Measurements from ENCODE around the gene ZDHHC11.
"Not testable (repeated sequence)": the region's sequence is repeated elsewhere in the genome, so short reads cannot be mapped to it uniquely, and the experiment has no call there.

Gene ZDHHC11

DNA sequence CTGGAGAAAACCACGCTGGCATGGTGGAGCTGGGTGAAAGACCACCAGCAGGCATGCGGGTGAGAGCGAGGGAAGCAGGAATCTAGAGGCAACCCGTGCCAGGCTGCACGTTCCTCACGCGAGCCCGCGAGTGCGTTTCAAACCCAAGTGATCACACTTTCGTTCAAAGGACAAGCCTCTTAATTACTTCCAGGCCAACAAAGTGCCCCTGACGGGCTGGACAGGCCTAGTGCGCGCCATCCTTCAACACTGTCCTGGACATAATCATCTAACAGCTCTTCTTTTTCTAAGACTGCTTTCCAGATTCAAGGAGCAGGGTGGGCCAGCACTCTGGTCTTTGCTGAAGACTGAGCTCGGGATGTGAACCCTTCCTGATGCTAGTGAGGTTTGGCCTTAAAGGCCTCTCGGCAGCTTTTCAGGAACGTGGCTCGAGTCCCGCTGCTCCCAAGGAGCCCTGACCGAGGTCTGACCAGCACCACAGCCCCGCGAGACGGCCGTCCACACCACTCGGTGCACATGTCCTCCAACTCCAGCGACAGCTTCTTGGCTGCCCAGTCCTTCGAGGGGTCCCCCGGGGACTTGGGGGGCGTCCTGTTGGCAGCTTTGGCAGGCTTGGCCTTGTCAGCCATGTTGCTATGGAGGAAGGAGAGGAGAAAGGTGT is 81.2 kb downstream of the ZDHHC11 start:
- DNase-seq (ENCODE audit: low read depth); H3K4me3 ChIP-seq (ENCODE audit: low read depth, low read length): not testable (repeated sequence)

DNA sequence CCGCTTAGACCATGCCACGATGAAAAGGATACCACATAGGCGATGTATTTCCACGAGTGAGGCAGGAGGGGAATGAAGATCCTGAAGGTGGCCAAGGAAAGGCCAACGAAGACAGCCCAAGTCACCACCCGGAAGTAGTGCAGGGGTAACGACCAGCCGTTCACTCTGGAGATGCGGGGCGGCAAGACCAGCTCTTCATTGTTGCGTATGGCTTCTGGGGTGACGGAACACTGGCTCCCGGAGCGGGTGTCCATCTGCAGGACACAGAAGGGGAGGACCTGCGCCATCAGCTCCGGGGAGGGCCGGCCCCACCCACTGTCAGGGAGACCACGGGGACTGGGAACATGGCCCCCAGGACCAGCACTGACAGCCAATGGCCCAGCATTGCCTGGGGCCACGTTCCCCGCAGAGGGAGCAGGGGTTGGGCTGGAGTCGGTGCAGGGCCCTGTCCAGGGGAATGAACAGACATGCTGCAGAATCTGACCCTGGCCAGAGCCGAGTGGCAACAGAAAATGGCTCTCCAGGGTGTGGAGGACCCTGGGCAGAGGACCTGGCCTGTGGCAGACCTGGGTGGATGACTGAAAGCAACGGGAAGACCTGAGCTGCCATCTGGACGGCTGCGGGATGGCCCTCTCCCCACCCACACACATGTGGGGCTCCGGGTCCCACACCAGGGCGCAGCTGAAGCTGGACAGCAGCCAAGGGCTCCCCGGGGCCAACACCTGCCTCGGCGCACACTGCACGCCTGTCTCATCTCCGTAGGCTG is 83.9 kb downstream of the ZDHHC11 start:
- DNase-seq (ENCODE audit: low read depth), result no peak
- H3K4me3 ChIP-seq (ENCODE audit: low read depth, low read length), result no peak overlapping the region

DNA sequence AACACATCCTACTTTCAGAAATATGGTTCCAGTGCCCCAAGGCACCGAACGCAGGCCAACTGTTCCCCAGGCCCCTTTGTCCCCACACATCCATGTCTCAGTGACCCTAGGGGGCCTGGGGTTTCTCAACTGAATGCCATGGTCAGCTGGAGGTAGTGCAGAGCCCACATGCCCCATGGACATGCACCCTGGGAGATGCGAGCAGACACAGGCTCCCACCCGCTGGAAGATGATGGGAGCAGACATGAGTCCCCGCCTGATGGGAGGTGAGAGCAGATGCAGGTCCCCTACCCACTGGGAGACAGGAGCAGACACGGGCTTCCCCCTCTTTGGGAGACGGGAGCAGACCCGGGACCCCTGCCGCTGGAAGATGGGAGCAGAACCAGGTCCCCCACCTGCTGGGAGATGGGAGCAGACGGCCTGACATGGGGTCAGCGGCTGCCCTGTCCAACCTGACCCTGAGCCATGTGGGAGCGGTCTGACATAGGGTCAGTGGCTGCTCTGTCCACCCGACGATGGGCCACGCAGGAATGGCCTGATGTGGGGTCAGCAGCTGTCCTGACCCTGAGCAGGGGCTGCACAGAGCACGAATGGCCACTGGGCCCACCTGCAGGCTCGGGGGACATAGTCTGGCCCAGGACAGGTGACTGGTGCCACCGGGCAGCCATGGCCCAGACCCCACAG is 84.7 kb downstream of the ZDHHC11 start:
- TF ChIP-seq, protein P1, sequence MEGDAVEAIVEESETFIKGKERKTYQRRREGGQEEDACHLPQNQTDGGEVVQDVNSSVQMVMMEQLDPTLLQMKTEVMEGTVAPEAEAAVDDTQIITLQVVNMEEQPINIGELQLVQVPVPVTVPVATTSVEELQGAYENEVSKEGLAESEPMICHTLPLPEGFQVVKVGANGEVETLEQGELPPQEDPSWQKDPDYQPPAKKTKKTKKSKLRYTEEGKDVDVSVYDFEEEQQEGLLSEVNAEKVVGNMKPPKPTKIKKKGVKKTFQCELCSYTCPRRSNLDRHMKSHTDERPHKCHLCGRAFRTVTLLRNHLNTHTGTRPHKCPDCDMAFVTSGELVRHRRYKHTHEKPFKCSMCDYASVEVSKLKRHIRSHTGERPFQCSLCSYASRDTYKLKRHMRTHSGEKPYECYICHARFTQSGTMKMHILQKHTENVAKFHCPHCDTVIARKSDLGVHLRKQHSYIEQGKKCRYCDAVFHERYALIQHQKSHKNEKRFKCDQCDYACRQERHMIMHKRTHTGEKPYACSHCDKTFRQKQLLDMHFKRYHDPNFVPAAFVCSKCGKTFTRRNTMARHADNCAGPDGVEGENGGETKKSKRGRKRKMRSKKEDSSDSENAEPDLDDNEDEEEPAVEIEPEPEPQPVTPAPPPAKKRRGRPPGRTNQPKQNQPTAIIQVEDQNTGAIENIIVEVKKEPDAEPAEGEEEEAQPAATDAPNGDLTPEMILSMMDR (conservative IDR thresholded peaks at IDR 0.05; ENCODE audit: low read depth, low read length), result no peak
- H3K4me3 ChIP-seq (ENCODE audit: low read depth, low read length), result no peak overlapping the region
- DNase-seq (ENCODE audit: low read depth), result no peak

More for the DNA sequence above, 83.9 kb downstream of the ZDHHC11 start:
- TF ChIP-seq, protein P1 (conservative IDR thresholded peaks at IDR 0.05; ENCODE audit: low read depth, low read length), result no peak

DNA sequence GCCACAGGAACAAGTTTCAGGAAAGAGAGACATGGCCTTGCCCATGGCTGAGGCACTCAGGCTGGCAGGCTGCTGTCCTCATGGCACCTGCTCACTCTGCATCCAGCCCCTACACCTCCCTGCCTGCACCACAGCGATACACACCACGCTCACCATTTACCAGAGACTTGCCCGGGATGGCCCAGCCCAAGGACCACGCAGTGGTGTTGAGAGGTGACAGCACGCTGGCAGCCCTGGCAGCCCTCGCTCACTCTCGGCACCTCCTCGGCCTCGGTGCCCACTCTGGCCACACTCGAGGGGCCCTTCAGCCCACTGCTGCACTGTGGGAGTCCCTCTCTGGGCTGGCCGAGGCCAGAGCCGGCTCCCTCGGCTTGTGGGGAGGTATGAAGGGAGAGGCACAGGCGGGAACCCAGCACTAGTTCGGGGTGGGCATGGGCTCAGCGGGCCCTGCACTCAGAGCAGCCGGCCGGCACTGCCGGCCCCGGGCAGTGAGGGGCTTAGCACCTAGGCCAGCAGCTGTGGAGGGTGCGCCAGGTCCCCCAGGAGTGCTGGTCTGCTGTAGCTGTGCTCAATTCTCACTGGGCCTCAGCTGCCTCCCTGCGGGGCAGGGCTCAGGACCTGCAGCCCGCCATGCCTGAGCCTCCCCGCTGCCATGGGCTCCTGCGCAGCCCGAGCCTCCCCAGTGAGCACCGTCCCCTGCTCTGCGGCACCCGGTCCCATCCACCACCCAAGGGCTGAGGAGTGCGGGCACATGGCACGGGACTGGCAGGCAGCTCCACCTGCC is 86.6 kb downstream of the ZDHHC11 start:
- no peak for DNase-seq (ENCODE audit: low read depth)
- TF ChIP-seq, protein P1 (conservative IDR thresholded peaks at IDR 0.05; ENCODE audit: low read depth, low read length), result no peak
- H3K4me3 ChIP-seq (ENCODE audit: low read depth, low read length), result no peak overlapping the region

DNA sequence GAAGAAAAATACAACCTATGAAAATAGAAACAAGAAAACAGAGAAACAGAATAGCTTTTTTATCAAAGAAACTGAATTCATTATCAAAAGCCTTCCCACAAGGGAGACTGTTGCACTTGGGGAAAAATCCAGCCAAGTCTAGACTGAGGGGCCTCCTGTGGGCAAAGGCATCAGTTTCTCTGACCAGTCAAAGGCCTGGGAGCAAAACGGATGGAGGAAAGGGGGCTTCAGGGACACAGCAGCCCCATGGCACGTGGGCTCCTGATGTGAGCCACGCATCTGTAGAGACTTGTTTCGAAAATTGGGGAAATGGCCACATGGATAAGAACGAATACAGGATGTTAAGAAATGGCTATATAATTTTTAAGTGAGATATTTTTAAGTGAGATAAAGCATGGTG is 87.4 kb downstream of the ZDHHC11 start:
- no peak overlapping the region for H3K4me3 ChIP-seq (ENCODE audit: low read depth, low read length)
- TF ChIP-seq, protein P1 (conservative IDR thresholded peaks at IDR 0.05; ENCODE audit: low read depth, low read length), result no peak
- no peak for DNase-seq (ENCODE audit: low read depth)

DNA sequence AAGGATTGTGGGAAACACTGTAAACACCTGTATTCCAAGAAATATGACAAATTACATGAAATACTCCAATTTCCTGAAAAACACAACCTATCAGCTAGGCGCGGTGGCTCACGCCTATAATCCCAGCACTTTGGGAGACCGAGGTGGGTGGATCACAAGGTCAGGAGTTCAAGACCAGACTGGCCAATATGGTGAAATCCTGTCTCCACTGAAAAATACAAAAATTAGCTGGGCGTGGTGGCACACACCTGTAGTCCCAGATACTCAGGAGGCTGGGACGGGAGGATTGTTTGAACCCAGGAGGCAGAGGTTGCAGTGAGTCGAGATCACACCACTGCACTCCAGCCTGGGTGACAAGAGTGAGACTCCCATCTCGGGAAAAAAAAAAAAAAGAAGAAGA is 87.8 kb downstream of the ZDHHC11 start:
- DNase-seq (ENCODE audit: low read depth); H3K4me3 ChIP-seq (ENCODE audit: low read depth, low read length): not testable (repeated sequence)

DNA sequence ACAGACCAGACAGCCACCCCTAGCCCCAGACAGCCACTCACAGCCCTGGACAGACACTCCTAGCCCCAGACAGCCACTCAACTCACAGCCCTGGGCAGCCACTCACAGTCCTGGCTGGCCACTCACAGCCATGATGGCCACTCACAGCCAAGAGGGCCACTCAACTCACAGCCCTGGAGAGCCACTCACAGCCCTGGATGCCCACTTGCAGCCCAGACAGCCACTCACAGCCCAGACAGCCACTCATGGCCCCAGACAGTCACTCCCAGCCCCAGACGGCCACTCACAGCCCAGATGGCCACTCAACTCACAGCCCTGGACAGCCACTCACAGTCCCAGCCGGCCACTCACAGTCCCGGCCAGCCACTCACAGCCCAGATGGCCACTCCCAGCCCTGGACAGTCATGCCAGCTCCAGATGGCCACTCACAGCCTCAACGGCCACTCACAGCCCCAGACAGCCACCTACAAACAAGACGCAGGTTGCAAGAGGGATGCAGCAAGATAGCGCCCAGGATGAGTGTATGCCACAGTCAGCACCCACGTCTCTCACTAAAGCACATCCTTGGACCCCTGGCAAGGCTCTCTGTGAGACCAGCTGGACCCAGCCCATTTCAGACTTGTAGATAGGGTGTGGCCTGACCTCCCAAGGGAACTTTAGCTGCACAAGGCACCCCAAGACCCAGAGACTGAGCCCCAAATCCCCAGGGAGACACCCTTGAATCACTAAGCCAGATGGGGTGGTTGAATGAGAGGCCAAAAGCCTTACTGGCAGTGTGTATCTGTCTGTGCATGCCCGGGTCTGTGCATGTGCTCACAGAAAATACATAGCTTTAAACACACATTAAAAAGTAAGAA is 88.7 kb downstream of the ZDHHC11 start:
- no peak for DNase-seq (ENCODE audit: low read depth)
- TF ChIP-seq, protein P1 (conservative IDR thresholded peaks at IDR 0.05; ENCODE audit: low read depth, low read length), result no peak
- no peak overlapping the region for H3K4me3 ChIP-seq (ENCODE audit: low read depth, low read length)
